Cerebellar nuclear complex (tissue), 1 donor: ENCODE results near the gene TCEA3.

Source experiments
- DNase-seq, 2 experiments: peaks; one replicate each; lab custom pipeline; 2025; lab: John Stamatoyannopoulos, UW

The TCEA3 gene

GRCh38 chr1:23446661-23447310 is 22.2 kb upstream of the TCEA3 start:
- DNase-seq = no peak

DNA sequence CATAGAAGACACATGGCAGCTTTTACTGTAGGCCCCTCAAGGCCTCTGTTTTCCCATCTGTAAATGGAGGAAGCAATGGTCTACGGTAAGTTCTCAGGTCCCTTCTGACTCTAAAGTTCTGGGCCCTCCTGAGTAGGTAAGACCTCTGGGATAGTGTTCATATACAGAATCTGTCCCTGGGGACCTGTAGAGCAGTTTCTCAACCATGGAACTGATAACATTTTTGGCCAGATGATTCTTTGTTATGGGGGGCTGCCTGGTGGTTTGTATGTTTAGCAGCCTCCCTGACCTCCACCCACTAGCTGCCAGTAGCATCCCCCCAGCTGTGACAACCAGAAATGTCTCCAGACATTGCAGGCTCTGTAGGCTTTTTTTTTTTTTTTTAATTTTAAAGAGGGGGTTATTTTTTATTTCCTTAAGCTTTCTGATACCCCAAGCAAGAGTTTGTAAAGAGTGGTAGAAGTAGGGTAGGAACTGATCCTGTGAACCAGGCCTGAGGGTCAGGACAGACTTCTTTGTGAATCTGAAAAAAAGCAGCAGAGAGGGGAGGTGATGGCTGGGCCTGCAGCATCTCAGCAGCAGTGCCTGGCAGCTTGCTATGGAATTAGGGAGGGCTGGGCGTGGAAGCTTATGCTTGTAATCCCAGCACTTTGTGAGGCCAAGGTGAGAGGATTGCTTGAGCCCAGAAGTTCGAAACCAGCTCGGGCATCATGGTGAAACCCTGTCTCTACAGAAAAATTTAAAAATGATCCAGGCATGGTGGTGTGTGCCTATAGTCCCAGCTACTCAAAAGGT is 20.2 kb upstream of the TCEA3 start:
- no peak for DNase-seq

GRCh38 chr1:23444104-23444533 is 19.6 kb upstream of the TCEA3 start:
- DNase-seq = no peak

GRCh38 chr1:23442751-23443150 is 18.2 kb upstream of the TCEA3 start:
- no peak for DNase-seq

DNA sequence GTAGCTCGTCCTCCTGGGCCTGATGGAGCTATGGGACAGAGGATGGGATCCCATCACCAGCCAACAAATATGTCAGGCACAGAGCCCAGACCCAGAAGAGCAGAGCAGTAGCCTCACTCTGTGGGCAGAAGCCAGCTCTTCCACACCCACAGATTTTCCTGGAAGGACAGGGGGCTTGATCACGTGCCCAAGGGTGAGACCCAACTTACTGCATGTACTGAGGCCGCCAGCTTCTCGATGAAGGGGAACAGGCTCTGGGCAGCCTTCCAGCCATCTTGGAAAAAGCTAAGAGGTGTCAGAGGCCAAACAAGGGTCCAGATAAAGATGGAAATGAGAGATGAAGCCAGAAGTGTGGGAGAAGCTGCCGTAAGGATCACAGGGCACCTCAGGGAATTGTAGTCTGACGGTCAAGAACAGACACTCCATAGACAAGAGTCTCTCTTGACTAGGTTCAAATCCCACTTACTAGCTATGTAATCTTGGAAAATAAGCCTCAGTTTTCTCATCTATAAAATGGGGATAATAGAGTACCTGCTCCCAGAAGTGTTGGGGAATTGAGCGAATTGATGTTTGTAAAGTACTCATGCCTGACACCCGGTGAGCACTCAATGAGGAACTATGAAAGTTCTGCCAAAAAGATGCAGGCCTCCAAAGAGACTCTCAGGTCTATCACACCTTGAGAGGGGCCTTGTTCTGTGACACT is 17.0 kb upstream of the TCEA3 start:
- DNase-seq = no peak

DNA sequence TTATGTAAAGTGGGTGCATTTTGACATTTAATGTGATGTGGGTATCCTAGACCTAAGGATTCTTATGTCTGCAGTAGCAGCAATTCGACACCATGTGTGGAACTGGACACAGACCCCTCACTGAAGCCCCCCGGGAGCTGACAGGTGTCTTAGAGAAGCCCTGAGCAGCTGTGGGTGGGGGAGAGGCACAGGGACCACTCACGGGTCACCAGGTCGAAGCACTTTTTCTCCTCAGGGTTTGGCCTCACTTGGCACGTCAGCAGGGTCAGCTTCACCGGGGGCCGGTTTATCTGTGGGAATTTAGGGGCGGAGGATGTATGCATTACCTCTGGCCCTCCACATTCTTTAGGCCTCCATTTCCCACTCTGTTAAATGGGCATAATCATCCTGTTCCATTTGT is 14.0 kb upstream of the TCEA3 start:
- no peak for DNase-seq

DNA sequence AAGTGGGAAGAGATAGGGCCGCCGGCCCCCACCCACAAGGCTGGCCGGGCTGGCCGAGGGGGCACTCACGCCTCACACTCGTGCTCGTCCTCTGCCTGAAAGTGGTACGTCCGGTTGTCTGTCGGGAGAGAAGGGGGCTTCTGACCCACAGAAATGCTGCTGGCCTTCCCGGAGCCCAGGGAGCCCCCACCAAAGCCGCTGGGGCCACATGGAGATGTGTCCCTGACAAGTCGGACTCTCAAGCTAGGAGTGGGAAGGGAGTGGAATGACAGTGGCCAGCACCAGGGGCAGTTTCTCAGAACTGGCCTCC is 12.8 kb upstream of the TCEA3 start:
- no peak for DNase-seq

- no peak for DNase-seq
Measured at GRCh38 chr1:23436520-23437354, 12.2 kb upstream of the TCEA3 start.

DNA sequence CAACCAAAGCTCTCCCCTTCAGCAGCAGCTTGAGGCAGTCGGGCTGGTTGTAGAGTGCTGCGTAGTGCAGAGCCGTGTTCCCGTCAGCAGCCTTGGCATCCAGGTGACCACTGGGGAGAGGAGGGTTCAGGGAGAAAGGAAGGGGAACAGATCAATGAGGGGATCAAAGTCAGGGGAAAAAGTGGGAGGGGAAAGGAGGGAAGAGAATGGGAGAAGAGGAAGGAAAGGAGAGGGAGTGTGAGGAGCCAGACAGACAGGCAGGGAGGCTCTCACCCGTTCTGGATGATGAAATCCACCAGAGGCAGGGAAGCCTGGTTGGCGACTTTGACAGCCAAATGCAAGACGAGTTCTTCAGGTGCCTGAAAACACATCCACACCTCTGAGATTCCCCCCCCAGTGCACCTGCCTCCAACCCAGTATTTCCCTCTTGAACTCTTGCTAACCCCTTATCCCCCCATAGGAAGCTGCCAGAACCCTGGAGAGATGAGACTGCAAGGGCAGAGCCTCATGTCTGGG is 9.8 kb upstream of the TCEA3 start:
- DNase-seq = no peak

GRCh38 chr1:23433122-23433521 is 8.6 kb upstream of the TCEA3 start:
- DNase-seq = no peak

GRCh38 chr1:23431431-23431830 is 6.9 kb upstream of the TCEA3 start:
- DNase-seq = no peak

DNA sequence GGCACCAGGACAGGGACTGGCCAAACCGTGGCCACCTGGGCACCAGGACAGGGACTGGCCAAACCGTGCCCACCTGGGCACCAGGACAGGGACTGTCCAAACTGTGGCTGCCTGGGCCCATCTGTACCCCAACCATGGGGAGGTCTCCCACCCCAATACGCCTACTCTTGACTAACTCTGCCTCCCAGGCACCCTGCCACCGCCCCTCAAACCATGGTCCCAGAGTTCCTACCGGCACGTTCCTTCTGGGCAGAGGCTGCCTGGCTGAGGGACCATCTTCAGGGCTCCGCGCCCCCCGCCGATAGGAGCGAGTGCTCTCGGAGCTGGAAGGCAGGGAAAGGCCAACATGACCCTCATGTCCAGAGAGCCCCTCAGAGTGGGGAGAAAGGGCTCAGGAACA is 6.3 kb upstream of the TCEA3 start:
- no peak for DNase-seq

DNA sequence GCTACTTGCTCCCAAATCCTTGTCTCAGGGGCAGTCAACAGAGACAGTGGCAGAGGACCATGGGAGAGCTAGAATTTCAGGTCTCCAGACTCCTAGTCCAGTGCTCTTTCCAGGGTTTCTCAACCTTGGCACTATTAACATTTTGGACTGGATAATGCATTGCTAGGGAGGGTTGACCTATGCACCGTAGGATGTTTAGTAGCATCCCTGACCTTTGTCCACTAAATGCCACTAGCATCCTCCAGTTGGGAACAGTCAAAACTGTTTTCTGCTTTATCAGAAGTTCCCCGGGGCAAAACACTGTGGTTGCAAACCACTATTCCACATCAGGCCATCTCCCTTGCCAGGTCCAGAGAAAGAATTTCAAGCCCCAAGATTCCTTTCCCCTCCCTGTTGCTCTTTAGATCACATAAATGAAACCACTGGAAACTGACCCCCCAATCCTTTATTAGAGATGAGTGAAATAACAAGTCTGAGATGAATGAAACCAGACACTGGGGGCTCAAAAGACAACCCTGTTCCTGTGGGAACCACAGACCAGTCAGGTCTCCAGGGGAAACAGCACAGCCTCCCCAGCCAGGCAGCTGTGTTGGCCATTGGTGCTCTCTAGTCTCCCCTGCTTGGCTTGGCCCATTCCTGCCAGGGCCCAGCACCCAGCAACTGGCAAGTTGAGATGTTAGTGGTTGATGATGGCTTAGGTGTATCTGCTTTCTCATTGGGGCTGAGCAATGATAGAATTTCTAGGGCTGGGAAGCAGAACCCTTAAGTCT is 3.8 kb upstream of the TCEA3 start:
- DNase-seq = no peak

DNA sequence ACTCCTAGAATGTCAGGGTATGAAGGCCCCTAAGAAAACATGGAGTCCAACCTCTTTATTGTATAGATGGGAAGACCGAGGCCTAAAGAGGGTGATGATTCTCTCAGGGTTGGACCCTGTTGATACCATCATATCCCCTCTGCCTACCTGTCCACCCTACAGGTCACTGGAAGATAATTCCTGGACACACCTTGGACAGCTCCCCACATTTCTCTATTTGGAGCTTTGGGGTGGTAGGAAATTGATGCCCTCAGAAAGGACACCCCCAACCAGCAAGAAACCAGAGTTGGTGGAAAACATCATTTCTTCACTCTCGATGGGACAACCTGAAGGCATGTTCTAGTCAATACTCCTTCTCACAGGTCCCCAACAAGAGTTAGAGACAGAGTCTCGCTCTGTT is 3.0 kb upstream of the TCEA3 start:
- DNase-seq = no peak

GRCh38 chr1:23426828-23427227 is 2.3 kb upstream of the TCEA3 start:
- no peak for DNase-seq

- no peak for DNase-seq
Measured at GRCh38 chr1:23425193-23425494, 596 bp upstream of the TCEA3 start.

DNA sequence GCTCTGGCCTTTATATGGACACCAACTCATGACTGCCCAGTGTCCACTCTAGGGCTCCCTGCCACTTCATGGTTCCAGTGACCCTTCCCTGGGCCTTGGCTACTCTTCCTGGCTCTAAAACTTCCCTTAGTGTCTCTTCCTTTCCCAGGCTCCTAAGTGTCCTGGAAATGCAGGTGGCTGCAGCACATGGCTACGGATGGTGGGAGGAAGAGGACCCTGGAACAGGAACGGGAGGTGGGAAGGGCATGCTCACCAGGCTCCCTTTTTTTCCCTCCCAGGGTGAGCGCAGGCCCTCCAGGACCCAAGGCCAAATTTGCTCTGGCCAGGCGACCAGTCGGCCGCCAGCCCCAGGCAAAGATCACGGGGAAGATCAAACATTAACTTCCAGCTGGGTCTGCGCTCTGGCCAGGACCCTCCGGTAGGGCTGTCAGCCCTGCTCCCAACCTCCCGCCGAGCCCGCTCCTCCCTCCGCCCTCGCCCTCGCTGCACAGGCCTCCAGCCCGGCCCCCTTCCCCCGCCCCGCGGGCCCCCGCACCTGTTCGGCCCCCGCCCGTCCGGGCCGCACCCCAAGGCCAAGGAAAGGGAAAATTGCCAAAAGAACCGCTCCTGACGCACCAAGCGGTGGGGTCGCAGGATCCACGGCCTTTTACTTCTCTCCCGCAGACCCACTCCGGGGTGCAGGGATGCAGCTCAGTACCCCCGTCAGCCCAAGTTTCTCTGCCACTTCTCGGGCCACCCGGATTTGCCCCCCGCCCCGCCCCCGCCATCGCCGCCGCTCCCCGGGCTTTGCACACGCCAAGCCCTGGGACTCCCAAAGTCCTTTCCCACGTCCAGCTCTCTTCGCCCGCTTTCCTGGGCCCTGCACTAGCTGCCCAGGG is 894 bp downstream of the TCEA3 start:
- DNase-seq = no peak

- DNase-seq = no peak
Measured at GRCh38 chr1:23422941-23423340, 1.6 kb downstream of the TCEA3 start.

DNA sequence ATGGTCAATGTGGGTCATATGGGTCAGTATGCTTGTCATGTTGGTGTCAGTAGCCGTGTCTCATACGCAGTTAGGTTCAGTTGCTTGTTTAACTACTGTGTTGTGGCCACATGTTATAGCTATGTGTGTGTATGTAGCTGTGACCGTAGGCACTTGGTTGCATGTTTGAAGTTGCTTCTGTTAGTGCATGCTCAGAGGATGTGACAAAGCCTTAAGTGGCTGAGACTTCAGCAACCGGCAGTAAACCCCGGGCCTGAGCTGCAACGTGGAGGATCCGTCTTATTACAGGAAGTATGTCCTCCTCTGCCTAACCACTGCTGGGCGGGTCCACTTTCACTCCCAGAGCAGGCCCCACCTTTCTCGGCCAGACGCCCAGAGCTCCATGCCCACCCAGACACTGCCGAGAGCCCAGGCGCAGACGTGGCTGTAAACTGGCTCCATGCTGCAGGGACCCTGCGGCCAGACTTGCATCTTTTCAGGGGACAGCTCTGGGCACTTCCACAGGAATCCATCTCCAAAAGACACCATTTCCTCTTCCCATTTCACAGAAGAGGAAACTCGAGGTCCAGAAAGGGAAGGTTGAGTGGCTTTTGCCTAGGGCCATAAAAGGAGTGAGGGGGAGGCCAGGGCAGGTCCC is 2.2 kb downstream of the TCEA3 start:
- DNase-seq = no peak

- no peak for DNase-seq
Measured at GRCh38 chr1:23421753-23422240, 2.8 kb downstream of the TCEA3 start.
